DLD1 (cell line): ENCODE results near the gene CT47C1.

Source experiments
- in situ Hi-C: cut with HindIII; loops from 2 replicates; pipeline ENCODE4 v1.10.0; 2017; ENCODE audit warnings: low sequenced_read_pairs

CT47C1 gene

GRCh38 chrX:119073200-119073905, 560 bp downstream of the CT47C1 start:
- in situ Hi-C loops: no loop called here

GRCh38 chrX:119073911-119074310, 1.1 kb downstream of the CT47C1 start:
- in situ Hi-C loops: no loop called here

- in situ Hi-C loops: no loop called here
Observed at GRCh38 chrX:119075270-119076025, 2.7 kb downstream of the CT47C1 start.

- in situ Hi-C loops: no loop called here
Observed at GRCh38 chrX:119082278-119082677, 9.5 kb downstream of the CT47C1 start.

GRCh38 chrX:119084766-119085165, 12.0 kb downstream of the CT47C1 start:
- in situ Hi-C loops: no loop called here

GRCh38 chrX:119087121-119087520, 14.3 kb downstream of the CT47C1 start:
- in situ Hi-C loops: no loop called here

- in situ Hi-C loops: no loop called here
Observed at GRCh38 chrX:119089619-119090018, 16.8 kb downstream of the CT47C1 start.

- in situ Hi-C loops: no loop called here
Observed at GRCh38 chrX:119090627-119091026, 17.8 kb downstream of the CT47C1 start.

GRCh38 chrX:119093991-119094735, 21.4 kb downstream of the CT47C1 start:
- in situ Hi-C loops: no loop called here

- in situ Hi-C loops: no loop called here
Observed at GRCh38 chrX:119094819-119095218, 22.0 kb downstream of the CT47C1 start.

- in situ Hi-C loops: no loop called here
Observed at GRCh38 chrX:119095936-119096335, 23.1 kb downstream of the CT47C1 start.

- in situ Hi-C loops: no loop called here
Observed at GRCh38 chrX:119101168-119101567, 28.4 kb downstream of the CT47C1 start.

GRCh38 chrX:119105826-119106225, 33.0 kb downstream of the CT47C1 start:
- in situ Hi-C loops: no loop called here

GRCh38 chrX:119107206-119107605, 34.4 kb downstream of the CT47C1 start:
- in situ Hi-C loops: no loop called here

GRCh38 chrX:119118780-119119395, 46.1 kb downstream of the CT47C1 start:
- in situ Hi-C loops: no loop called here

GRCh38 chrX:119121341-119121740, 48.5 kb downstream of the CT47C1 start:
- in situ Hi-C loops: no loop called here
